HepG2 (cell line): ENCODE measurements around the gene SLCO3A1. TPM values are rescaled to one million over a fixed set of nuclear protein-coding genes. Genes with fewer than 3 reads are reported as not detected.

Experiments used
- ATAC-seq: fragments of 200-7000 bp; cut with Tn5 transposase; 3 replicates; pipeline ENCODE4 v1.9.1; 2020; ENCODE audit warnings: mild to moderate bottlenecking, moderate library complexity
- BruUV-seq: library from RNA; stranded (reverse); fragments of 400-500 nt; replicated peaks from 2 replicates; lab custom pipeline; 2021; lab: Mats Ljungman, UMichigan
- CTCF ChIA-PET: fragments of 300-600 bp; formaldehyde crosslinking; extraction: SDS; loops from one replicate; lab custom pipeline; 2021; ENCODE audit warnings: low total read pairs, inconsistent platforms, low intra/inter-chr PET ratio; lab: Yijun Ruan, JAX
- POLR2A ChIA-PET: fragments of 350-600 bp; sonication (Branson Sonifier 250); formaldehyde crosslinking; loops from one replicate; lab custom pipeline; 2020; ENCODE audit warnings: antibody characterized with exemption, inconsistent platforms; lab: Yijun Ruan, JAX
- DNase-seq: peaks from one replicate; pipeline ENCODE4 v3.0.0-alpha.2; 2015; ENCODE audit warnings: low spot score
- FAIRE-seq: peaks from 3 replicates; lab custom pipeline; 2011; peaks lifted over from hg19 to GRCh38; lab: Jason Lieb, UNC
- H2AFZ ChIP-seq: one replicate; pipeline ENCODE4 v1.6.1; 2011; ENCODE audit warnings: low read length, inconsistent platforms
- H3K27ac ChIP-seq: fragments of 300-600 bp; 3 replicates; pipeline ENCODE4 v1.8.0; 2011; ENCODE audit warnings: mixed run types, mild to moderate bottlenecking, mixed read lengths, low read length, inconsistent platforms; ENCODE audit not compliant: insufficient read depth; ENCODE audit errors: extremely low read length
- H3K27me3 ChIP-seq, 2 experiments: fragments of 200-600 bp in 1 of 2; 2 replicates in 1 of 2; 3 replicates in 1 of 2; pipeline versions ENCODE4 v1.6.0 to v1.8.0; 2011; ENCODE audit warnings: low read length in 2 of 2, mild to moderate bottlenecking in 2 of 2, moderate library complexity in 2 of 2, inconsistent platforms in 1 of 2; ENCODE audit not compliant: insufficient read depth in 2 of 2, control insufficient read depth in 1 of 2
- H3K36me3 ChIP-seq, 2 experiments: fragments of 200-600 bp in 1 of 2; replicated peaks in 1 of 2; 2 replicates in 1 of 2; 3 replicates in 1 of 2; pipeline versions ENCODE4 v1.5.1 to v1.8.0; 2011; ENCODE audit warnings: low read length in 2 of 2, inconsistent platforms in 1 of 2; ENCODE audit not compliant: insufficient read depth in 2 of 2, control insufficient read depth in 1 of 2
- H3K4me1 ChIP-seq: 2 replicates; pipeline ENCODE4 v1.5.1; 2012; ENCODE audit warnings: low read length, inconsistent platforms; ENCODE audit not compliant: insufficient read depth
- H3K4me2 ChIP-seq: 2 replicates; pipeline ENCODE4 v1.6.0; 2011; ENCODE audit warnings: low read depth, low read length, inconsistent platforms
- H3K4me3 ChIP-seq, 3 experiments: fragments of 200-600 bp in 1 of 3; sonication (generic), shearing (Covaris generic) in 1 of 3; replicated peaks in 1 of 3; 2 replicates each; pipeline ENCODE4 v1.5.1; 2011 to 2016; ENCODE audit warnings: low read length in 3 of 3, inconsistent platforms in 2 of 3, low read depth in 2 of 3, mild to moderate bottlenecking in 2 of 3, control low read depth in 1 of 3, mixed read lengths in 1 of 3; ENCODE audit not compliant: insufficient read depth in 1 of 3
- H3K79me2 ChIP-seq: one replicate; pipeline ENCODE4 v1.6.1; 2011; ENCODE audit warnings: low read length, inconsistent platforms; ENCODE audit not compliant: insufficient read depth
- H3K9ac ChIP-seq: 2 replicates; pipeline ENCODE4 v1.6.0; 2011; ENCODE audit warnings: mild to moderate bottlenecking, low read depth, low read length, inconsistent platforms; ENCODE audit not compliant: insufficient read depth
- H3K9me3 ChIP-seq: 2 replicates; pipeline ENCODE4 v1.5.1; 2012; ENCODE audit warnings: mild to moderate bottlenecking, low read length
- H4K20me1 ChIP-seq: 2 replicates; pipeline ENCODE4 v1.6.0; 2011; ENCODE audit warnings: inconsistent platforms, mild to moderate bottlenecking, low read length, moderate library complexity; ENCODE audit not compliant: insufficient read depth
- CEBPB ChIP-seq: IDR thresholded peaks from 2 replicates; pipeline ENCODE4 v1.6.1; 2011; ENCODE audit warnings: low read depth, low read length, improper control_type of control experiment, borderline replicate concordance
- NONO ChIP-seq, 2 experiments: fragments of 450-650 bp in 1 of 2; sonication (generic) in 1 of 2; formaldehyde crosslinking in 1 of 2; IDR thresholded peaks in 1 of 2; conservative IDR thresholded peaks in 1 of 2; 2 replicates each; pipeline versions ENCODE4 v1.6.1 to v1.8.0; 2017 to 2022; ENCODE audit warnings: mild to moderate bottlenecking in 1 of 2, missing genetic modification reagents in 1 of 2, moderate library complexity in 1 of 2
- RBFOX2 ChIP-seq: fragments of 200-400 bp; formaldehyde crosslinking; IDR thresholded peaks from 2 replicates; pipeline ENCODE4 v1.6.1; 2017; ENCODE audit warnings: low read depth, mild to moderate bottlenecking, low read length
- TP53 ChIP-seq: sonication (generic); formaldehyde crosslinking; conservative IDR thresholded peaks from 2 replicates; pipeline ENCODE4 v1.4.0; 2020; ENCODE audit warnings: missing genetic modification reagents
- ZMYM4 ChIP-seq: sonication (generic); formaldehyde crosslinking; IDR thresholded peaks from 2 replicates; pipeline ENCODE4 v1.8.1; 2023; ENCODE audit warnings: mild to moderate bottlenecking, missing genetic modification reagents
- WGBS: methylation state at CpG from one replicate; pipeline ENCODE4 v1.1.6; 2017; ENCODE audit warnings: low lambda C conversion rate; 5-methylcytosine and 5-hydroxymethylcytosine counted together
- in situ Hi-C: cut with HindIII; loops from 2 replicates; pipeline ENCODE4 v1.10.0; 2017; ENCODE audit warnings: low pct_unique_long_range_greater_than_20kb; ENCODE audit not compliant: extremely low pct_ligation_motif_present
- intact Hi-C: fragments of 100-400 bp; cut with micrococcal nuclease; formaldehyde crosslinking; loops from one replicate; pipeline ENCODE4 v1.10.0; 2022; ENCODE audit not compliant: unreplicated experiment
- polyA plus RNA-seq, 8 experiments: library from polyadenylated mRNA; depleted of rRNA in 3 of 8; stranded (reverse) in 7 of 8; unstranded in 1 of 8; fragments of >200 nt; fragmentation: Illumina TruSeq in 4 of 8; extraction: Trizol in 4 of 8; gene quantifications; 2 replicates each; pipeline versions ENCODE4 v1.2.1 to v1.2.3, GENCODE V29; 2011 to 2016; ENCODE audit warnings: low read depth in 4 of 8, missing spikeins in 1 of 8, mixed read lengths in 1 of 8; ENCODE audit not compliant: insufficient read depth in 1 of 8
- total RNA-seq, 5 experiments: library from RNA; depleted of rRNA; stranded (reverse); fragments of >200 nt; fragmentation: Illumina TruSeq; extraction: Trizol; gene quantifications; 2 replicates each; pipeline ENCODE4 v1.2.3, GENCODE V29; 2016; ENCODE audit warnings: low read depth in 1 of 5
- TF ChIP-seq, protein P1 (sequence below): sonication (generic); formaldehyde crosslinking; IDR thresholded peaks from 2 replicates; pipeline ENCODE4 v1.5.1; 2020; ENCODE audit warnings: missing genetic modification reagents, mild to moderate bottlenecking, borderline replicate concordance

Gene SLCO3A1
- total and polyA plus RNA-seq, 2 of the 13 experiments (the other 11 are each of a cell fraction or from before 2014, with no cell fraction given) = 0.02 TPM; not detected in 1

GRCh38 chr15:92197746-92198145 is 344.2 kb downstream of the SLCO3A1 start (continued):
- TF ChIP-seq, protein P1, sequence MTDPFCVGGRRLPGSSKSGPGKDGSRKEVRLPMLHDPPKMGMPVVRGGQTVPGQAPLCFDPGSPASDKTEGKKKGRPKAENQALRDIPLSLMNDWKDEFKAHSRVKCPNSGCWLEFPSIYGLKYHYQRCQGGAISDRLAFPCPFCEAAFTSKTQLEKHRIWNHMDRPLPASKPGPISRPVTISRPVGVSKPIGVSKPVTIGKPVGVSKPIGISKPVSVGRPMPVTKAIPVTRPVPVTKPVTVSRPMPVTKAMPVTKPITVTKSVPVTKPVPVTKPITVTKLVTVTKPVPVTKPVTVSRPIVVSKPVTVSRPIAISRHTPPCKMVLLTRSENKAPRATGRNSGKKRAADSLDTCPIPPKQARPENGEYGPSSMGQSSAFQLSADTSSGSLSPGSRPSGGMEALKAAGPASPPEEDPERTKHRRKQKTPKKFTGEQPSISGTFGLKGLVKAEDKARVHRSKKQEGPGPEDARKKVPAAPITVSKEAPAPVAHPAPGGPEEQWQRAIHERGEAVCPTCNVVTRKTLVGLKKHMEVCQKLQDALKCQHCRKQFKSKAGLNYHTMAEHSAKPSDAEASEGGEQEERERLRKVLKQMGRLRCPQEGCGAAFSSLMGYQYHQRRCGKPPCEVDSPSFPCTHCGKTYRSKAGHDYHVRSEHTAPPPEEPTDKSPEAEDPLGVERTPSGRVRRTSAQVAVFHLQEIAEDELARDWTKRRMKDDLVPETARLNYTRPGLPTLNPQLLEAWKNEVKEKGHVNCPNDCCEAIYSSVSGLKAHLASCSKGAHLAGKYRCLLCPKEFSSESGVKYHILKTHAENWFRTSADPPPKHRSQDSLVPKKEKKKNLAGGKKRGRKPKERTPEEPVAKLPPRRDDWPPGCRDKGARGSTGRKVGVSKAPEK (CRISPR knock-in tag) = no peak

GRCh38 chr15:92200891-92201290 is 347.4 kb downstream of the SLCO3A1 start:
- no peaks in the 10 kb centered on the region for H3K4me1 ChIP-seq
- no peaks in the 10 kb centered on the region for H4K20me1 ChIP-seq
- no peak for TF ChIP-seq ZMYM4 (CRISPR knock-in tag)
- no peak for TF ChIP-seq TP53 (CRISPR knock-in tag)
- TF ChIP-seq RBFOX2 = no peak
- TF ChIP-seq NONO (IDR thresholded peaks at IDR 0.05) = no peak
- TF ChIP-seq NONO (CRISPR knock-in tag; conservative IDR thresholded peaks at IDR 0.05) = no peak
- no peak for TF ChIP-seq CEBPB
- FAIRE-seq (no peak), ATAC-seq (no peak), DNase-seq (no peak)
- WGBS = no CpG with 5 or more reads among the region's 2 CpGs
- intact Hi-C loops (no loop called here), in situ Hi-C loops (no loop called here)
- no peaks in the 10 kb centered on the region for H3K9me3 ChIP-seq
- POLR2A ChIA-PET = no interaction called here
- no TSS peak for BruUV-seq
- CTCF ChIA-PET = no interaction called here
- H3K9ac ChIP-seq = no peak overlapping the region
- H2AFZ ChIP-seq = no peak overlapping the region
- no peaks in the 10 kb centered on the region for H3K36me3 ChIP-seq
- no peaks in the 10 kb centered on the region for H3K27me3 ChIP-seq
- no peak overlapping the region for H3K4me2 ChIP-seq
- H3K4me3 ChIP-seq = no peak overlapping the region
- H3K79me2 ChIP-seq = no peaks in the 10 kb centered on the region
- H3K27ac ChIP-seq = no peak overlapping the region
